ENCODE data around the gene TP53TG3E.
"Not testable (repeated sequence)": the region's sequence is repeated elsewhere in the genome, so short reads cannot be mapped to it uniquely, and the experiment has no call there.

The TP53TG3E gene

GRCh38 chr16:33304006-33304405, at the start of gene TP53TG3E:
Gene TP53TG3E (plus strand): TSS chr16:33304306. CDS start chr16:33304374, 68 bp downstream.
- not testable (repeated sequence) for DNase-seq

- DNase-seq: not testable (repeated sequence)
Measured at GRCh38 chr16:33336226-33337012, 32.3 kb downstream of the TP53TG3E start.

- not testable (repeated sequence) for DNase-seq
Measured at GRCh38 chr16:33337627-33338542, 33.8 kb downstream of the TP53TG3E start.

GRCh38 chr16:33338543-33338951, 34.4 kb downstream of the TP53TG3E start:
- DNase-seq: not testable (repeated sequence)

GRCh38 chr16:33339093-33340061, 35.3 kb downstream of the TP53TG3E start:
- DNase-seq: not testable (repeated sequence)

Data from NCI-H2029 treated with DMSO at 0.1 percent for 48 hours (cell line).